Measurements from ENCODE around the gene TAF4.

DNA sequence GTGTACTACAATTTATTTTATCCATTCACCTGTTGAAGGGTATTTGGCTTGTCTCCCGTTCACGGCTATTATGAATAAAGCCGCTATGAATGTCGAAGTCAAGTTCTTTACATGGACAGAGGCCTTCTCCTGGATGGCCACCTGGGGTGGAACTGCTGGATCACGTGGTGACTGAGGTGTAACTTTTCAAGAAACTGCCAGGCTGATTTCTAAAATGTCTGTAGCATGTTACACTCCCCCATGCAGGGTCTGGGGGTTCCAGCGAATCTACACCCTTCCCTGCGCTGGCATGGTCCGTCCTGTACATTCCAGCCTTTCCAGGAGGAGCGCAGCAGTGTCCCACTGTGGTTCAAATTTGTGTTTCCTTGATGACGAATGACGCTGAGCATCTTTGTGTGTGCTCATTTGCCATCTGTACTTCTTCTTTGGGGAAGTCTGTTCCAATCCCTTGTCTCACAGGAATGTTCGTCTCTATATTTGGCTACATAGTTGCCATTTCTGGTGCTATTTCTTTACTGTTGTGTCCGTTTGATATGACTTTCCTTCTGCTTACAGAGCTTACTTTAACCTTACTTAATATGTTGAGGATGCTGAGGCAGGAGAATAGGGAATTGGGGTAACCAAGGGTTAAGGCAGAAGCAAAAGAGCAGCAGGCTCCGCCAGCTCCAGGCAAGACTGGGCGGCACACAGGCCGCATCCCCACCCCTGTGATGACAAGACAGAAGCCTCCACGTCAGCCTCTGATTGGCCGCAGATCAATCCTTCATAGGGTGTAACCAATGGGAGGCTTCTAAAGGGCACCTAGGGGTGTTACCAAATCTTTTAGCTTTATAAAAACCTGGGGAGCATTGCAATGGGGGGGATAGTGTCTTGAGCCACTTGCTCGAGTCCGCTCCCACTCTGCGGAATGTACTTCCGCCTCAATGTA, 106.6 kb downstream of the TAF4 start:
- TF ChIP-seq SUZ12 (IDR thresholded peaks at IDR 0.05) (no peak), FOXK2 (IDR thresholded peaks at IDR 0.05) (no peak), ELF4 (IDR thresholded peaks at IDR 0.05) (no peak), FOXM1 (IDR thresholded peaks at IDR 0.05; ENCODE audit: borderline replicate concordance) (no peak), L3MBTL2 (conservative IDR thresholded peaks at IDR 0.05) (no peak), BHLHE40 (IDR thresholded peaks at IDR 0.05; ENCODE audit: borderline replicate concordance) (no peak), TARDBP (IDR thresholded peaks at IDR 0.05) (no peak)
- TF ChIP-seq, protein P1, sequence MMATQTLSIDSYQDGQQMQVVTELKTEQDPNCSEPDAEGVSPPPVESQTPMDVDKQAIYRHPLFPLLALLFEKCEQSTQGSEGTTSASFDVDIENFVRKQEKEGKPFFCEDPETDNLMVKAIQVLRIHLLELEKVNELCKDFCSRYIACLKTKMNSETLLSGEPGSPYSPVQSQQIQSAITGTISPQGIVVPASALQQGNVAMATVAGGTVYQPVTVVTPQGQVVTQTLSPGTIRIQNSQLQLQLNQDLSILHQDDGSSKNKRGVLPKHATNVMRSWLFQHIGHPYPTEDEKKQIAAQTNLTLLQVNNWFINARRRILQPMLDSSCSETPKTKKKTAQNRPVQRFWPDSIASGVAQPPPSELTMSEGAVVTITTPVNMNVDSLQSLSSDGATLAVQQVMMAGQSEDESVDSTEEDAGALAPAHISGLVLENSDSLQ (IDR thresholded peaks at IDR 0.05): peak; percentile 69

Measured in HEK293T (cell line).